Measurements from ENCODE around the gene PCGF3. TPM values are rescaled to one million over a fixed set of nuclear protein-coding genes. Genes with fewer than 3 reads are reported as not detected.

The PCGF3 gene
- total and polyA plus RNA-seq, 9 of the 15 experiments (the other 6 are each of a cell fraction or from before 2014, with no cell fraction given) = 2.6 to 46.1 (median 20.3) TPM

GRCh38 chr4:747546-748170, 42.0 kb downstream of the PCGF3 start (continued):
- TF ChIP-seq PREB (CRISPR knock-in tag; IDR thresholded peaks at IDR 0.05) (no peak), ZNF165 (CRISPR knock-in tag; IDR thresholded peaks at IDR 0.05; ENCODE audit: borderline replicate concordance) (no peak), TSC22D4 (tag; IDR thresholded peaks at IDR 0.05) (no peak)

- CTCF ChIA-PET (ENCODE audit: low intra/inter-chr PET ratio) = no interaction called here
- Histone ChIP-seq H4K20me1 (replicated peaks; ENCODE audit: control insufficient read depth, insufficient read depth, low read length) (no peaks in the 10 kb centered on the region), H3K27me3 (ENCODE audit: control insufficient read depth in 2 of 2, insufficient read depth in 2 of 2, low read length in 2 of 2) (no peaks in the 10 kb centered on the region), H3K9me1 (ENCODE audit: control insufficient read depth, insufficient read depth, low read length) (no peaks in the 10 kb centered on the region), H3K27ac (ENCODE audit: extremely low read depth, low read depth, low read length) (no peak overlapping the region), H3K36me3 (ENCODE audit: control insufficient read depth, insufficient read depth, low read length) (peaks cover 58% of the 10 kb centered on the region), H3K79me2 (ENCODE audit: control insufficient read depth, insufficient read depth, low read length) (0 out of 3 replicates have a peak, but pooled peaks cover 7% of the 10 kb centered on the region), H3K4me2 (ENCODE audit: insufficient read depth, low read length) (no peak overlapping the region), H3K4me3 (no peak overlapping the region), H2AFZ (ENCODE audit: low read depth, low read length) (no peak overlapping the region), H3K9me3 (replicated peaks; ENCODE audit: control insufficient read depth, insufficient read depth, low read depth, low read length) (no peaks in the 10 kb centered on the region; the same call in 1 of the 2 replicates), H3K4me1 (replicated peaks in 1 of 2; ENCODE audit: control insufficient read depth in 2 of 2, insufficient read depth in 2 of 2, low read length in 2 of 2) (peaks cover 0 to 10% of the 10 kb centered on the region in 2 experiments; a peak in 1 of 5 replicates), H3K9ac (ENCODE audit: insufficient read depth in 1 of 2, low read depth in 2 of 2, low read length in 2 of 2) (no peak overlapping the region)
- no peak for TF ChIP-seq ZC3H8 (IDR thresholded peaks at IDR 0.05)
- TF ChIP-seq FOSL1 (tag; conservative IDR thresholded peaks at IDR 0.05) = no peak
- no peak for TF ChIP-seq RB1 (IDR thresholded peaks at IDR 0.05; ENCODE audit: low read depth)
- TF ChIP-seq NUFIP1 (IDR thresholded peaks at IDR 0.05; ENCODE audit: partially characterized antibody) = no peak
- TF ChIP-seq USF1 (CRISPR knock-in tag; IDR thresholded peaks at IDR 0.05) = no peak
- no peak for TF ChIP-seq SMARCA5 (IDR thresholded peaks at IDR 0.05)
- no peak for TF ChIP-seq ZC3H4 (CRISPR knock-in tag; IDR thresholded peaks at IDR 0.05; ENCODE audit: borderline replicate concordance)
- no peak for TF ChIP-seq XRCC5 (IDR thresholded peaks at IDR 0.05; ENCODE audit: low read depth, low read length)
- TF ChIP-seq DLX4 (CRISPR knock-in tag; IDR thresholded peaks at IDR 0.05) = no peak
- TF ChIP-seq ZNF707 (CRISPR knock-in tag; conservative IDR thresholded peaks at IDR 0.05) = no peak
- no peak for TF ChIP-seq MXD1 (CRISPR knock-in tag; IDR thresholded peaks at IDR 0.05; ENCODE audit: borderline replicate concordance, poor library complexity, severe bottlenecking)
- TF ChIP-seq PRMT5 (CRISPR knock-in tag; IDR thresholded peaks at IDR 0.05) = no peak
- no peak for TF ChIP-seq JUND (IDR thresholded peaks at IDR 0.05; ENCODE audit: borderline replicate concordance, low read depth, low read length)
- TF ChIP-seq JUND (tag; IDR thresholded peaks at IDR 0.05; ENCODE audit: borderline replicate concordance, low read depth, low read length) = no peak
- no peak for TF ChIP-seq ILF3 (IDR thresholded peaks at IDR 0.05; ENCODE audit: borderline replicate concordance)
- no peak for TF ChIP-seq POLR2G (IDR thresholded peaks at IDR 0.05; ENCODE audit: low read depth, low read length)
- in situ Hi-C loops (cut with MboI) = no loop called here
- intact Hi-C loops (cut with micrococcal nuclease) = no loop called here
- POLR2A ChIA-PET = no interaction called here
- WGBS (ENCODE audit: insufficient coverage, low coverage, missing lambda C conversion rate) = 95% methylated on average over 19 of the region's 19 CpGs
- FAIRE-seq (no peak), ATAC-seq (no peak), DNase-seq (ENCODE audit: extremely low read depth in 1 of 4, low spot score in 3 of 4) (no peak)
- BruUV-seq (replicated peaks) = no TSS peak
Measured at GRCh38 chr4:748461-748860, 42.8 kb downstream of the PCGF3 start.

All from K562 (cell line).